MM.1S (cell line): ENCODE data around the gene ASB10.

Experiments used
- CTCF ChIP-seq: fragments of 300-600 bp; sonication (generic); IDR thresholded peaks from 2 replicates; pipeline ENCODE4 v1.5.1; 2016; ENCODE audit warnings: antibody characterized with exemption, low read length, mixed read lengths
- EZH2 ChIP-seq: fragments of 300-600 bp; sonication (generic); optimal IDR thresholded peaks from 2 replicates; pipeline ENCODE3; 2017; ENCODE audit warnings: low read depth, mild to moderate bottlenecking, antibody characterized with exemption, low read length, mixed read lengths
- EZH2phosphoT487 ChIP-seq: fragments of 300-600 bp; sonication (generic); IDR thresholded peaks from 2 replicates; pipeline ENCODE4 v1.6.1; 2018; ENCODE audit warnings: antibody characterized with exemption, low read length

- TF ChIP-seq CTCF (no peak), EZH2 (no peak), EZH2phosphoT487 (no peak)
Observed at GRCh38 chr7:151142686-151143040, 44.4 kb downstream of the ASB10 start.
